Stimulated activated CD8-positive, alpha-beta memory T cell treated with anti-CD3 and anti-CD28 coated beads, Interleukin-4, amount 100 ng/mL, for 24 hours (primary cell): ENCODE data around the gene LCOR.
A peak's percentile ranks its signal among the peaks of the same experiment; 100 is the strongest.
"Not testable (repeated sequence)": the region's sequence is repeated elsewhere in the genome, so short reads cannot be mapped to it uniquely, and the experiment has no call there.

Experiments
- DNase-seq: peaks from one replicate; pipeline ENCODE4 v3.0.0-alpha.2; 2020; ENCODE audit warnings: low read depth

LCOR gene

GRCh38 chr10:97013983-97014382, 181.9 kb downstream of the LCOR start:
- no peak for DNase-seq

GRCh38 chr10:97015240-97015639, 183.1 kb downstream of the LCOR start:
- no peak for DNase-seq

GRCh38 chr10:97016728-97017473, 184.8 kb downstream of the LCOR start:
- DNase-seq, result no peak

GRCh38 chr10:97017474-97017903, 185.4 kb downstream of the LCOR start:
- DNase-seq, result no peak

DNA sequence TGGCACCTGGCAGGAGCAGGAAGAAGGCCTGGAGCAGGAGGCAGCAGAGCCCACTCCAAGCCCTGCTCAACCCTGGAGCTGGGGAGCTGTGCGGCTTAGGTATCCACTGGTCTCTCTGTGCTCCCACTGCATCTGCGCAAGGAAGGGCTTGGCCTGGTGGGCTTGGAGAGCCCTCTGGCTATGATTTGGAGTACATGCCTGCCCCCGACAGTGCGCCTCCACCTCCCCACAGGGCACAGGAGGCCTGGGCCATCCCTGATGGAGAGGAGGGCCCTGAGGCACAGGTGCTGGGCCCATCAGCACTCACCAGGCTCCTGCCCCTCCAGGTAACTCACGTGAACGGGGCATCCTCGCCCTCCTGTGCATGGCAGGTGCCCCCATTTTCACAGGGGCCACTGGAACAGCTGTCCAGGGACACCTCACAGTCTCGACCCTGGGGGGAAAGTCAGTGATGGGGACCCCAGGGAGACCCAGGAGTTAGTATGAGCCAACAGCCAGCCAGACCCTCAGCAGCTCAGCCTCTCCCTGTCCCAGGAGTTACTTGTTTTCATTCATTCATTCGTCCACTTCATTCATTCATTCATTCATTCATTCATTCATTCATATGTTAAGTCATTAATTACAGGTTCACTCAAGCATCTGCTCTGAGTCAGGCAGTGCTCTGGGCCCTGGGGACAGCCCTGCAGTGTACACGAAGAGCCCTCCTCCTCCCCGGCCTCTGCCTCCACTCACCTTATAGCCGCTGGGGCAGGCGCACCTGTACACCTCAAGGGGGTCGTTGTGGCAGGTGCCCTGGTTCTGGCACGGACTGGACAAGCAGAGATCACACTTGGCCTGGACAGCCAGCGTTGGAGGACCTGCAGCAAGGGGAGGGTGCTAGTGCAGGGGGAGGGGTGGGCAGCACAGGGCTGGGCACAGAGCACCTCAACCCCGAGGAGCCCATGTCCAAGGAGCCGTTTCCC, 186.4 kb downstream of the LCOR start:
- DNase-seq, result no peak

- DNase-seq, result no peak
These were observed 187.2 kb downstream of the LCOR start for GRCh38 chr10:97019213-97019844.

- DNase-seq, result no peak
These were observed 188.6 kb downstream of the LCOR start for GRCh38 chr10:97020452-97021400.

DNA sequence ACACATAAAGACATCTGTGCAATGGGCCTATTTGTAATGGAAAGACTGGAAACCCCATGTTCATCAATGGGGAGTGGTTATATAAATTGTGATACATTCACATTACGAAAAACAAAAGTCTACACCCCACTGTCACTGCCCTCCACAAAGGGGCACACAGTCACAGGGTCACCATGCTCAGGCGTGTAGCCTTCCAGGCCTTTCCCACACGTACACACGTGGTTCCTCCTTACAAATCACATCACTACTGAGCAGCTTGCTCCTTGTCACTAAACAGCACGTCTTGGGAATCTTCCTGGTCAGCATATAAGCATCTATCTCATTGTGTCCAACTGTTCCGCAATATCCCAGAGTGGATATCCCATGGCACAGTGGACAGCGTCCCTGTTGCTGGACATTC, 190.5 kb downstream of the LCOR start:
- no peak for DNase-seq

- no peak for DNase-seq
These were observed 191.5 kb downstream of the LCOR start for GRCh38 chr10:97023401-97024167.

DNA sequence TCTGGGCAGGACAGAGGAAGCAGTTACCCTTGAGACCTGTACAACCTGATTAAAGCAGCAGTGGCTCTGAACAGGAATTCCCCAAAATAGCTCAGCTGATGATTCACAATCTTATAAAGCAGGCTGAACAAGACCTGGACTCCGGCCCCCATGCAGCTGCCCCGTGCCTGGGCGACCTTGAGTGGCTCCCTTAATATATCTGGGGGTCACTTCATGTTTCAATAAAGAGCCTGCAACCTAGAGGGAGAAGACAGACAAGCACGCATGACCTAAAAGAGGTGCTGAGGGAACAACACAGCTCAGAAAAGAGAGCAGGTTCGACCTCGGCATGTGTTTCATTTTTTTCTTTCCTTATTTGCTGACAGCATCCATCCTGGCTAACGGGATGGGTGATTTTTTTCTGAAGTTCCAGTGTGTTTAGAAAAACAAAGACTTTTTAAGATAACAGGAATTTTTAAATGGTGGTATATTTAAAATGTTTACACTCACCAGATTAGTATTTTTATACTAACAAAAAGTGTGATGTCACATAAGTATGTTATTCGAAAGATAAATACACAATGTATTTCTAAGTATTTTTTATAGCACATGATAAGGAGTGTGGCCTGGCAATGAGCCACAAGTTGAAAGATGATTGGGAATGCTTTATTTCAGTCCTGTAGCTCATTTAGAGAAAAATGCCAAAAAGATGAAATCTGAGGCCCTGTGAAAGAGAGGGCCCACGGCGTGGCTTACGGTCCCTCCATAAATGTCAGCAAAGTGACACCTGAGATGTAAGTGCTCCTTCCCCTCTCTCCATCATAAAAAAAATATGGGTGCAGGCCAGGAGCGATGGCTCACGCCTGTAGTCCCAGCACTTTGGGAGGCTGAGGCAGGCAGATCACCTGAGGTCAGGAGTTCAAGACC, 192.3 kb downstream of the LCOR start:
- DNase-seq, result no peak

DNA sequence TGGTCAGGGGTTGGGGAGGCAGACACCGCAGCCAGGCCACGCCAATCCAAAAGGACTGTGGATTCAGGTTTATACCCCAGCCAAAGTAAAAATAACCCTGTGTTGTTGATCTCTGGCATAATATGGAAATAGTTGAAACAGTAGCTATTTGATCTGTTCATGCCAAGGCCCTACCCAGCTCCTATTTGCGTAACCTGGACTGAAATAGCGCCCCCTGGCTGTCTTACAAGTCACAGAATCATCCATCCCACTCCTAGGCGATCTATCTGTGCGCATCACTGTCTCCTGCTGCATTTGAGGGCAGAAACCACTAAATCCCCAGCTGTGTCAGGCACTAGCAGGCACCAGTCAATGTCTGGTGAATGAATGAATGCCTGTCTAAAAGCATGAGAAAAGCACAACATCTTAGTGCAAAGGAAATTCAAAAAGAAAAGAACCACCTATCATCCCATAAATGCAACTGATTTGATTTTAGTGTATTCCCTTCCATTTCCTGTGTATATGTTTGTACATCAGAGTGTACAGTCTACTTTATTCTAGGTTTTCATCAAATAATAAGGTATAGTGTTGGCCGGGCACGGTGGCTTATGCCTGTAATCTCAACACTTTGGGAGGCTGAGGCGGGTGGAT, 193.6 kb downstream of the LCOR start:
- DNase-seq, result peak; percentile 36

- no peak for DNase-seq
These were observed 196.2 kb downstream of the LCOR start for GRCh38 chr10:97028126-97028831.

GRCh38 chr10:97028832-97029178, 196.7 kb downstream of the LCOR start:
- no peak for DNase-seq

GRCh38 chr10:97029271-97029670, 197.2 kb downstream of the LCOR start:
- no peak for DNase-seq

DNA sequence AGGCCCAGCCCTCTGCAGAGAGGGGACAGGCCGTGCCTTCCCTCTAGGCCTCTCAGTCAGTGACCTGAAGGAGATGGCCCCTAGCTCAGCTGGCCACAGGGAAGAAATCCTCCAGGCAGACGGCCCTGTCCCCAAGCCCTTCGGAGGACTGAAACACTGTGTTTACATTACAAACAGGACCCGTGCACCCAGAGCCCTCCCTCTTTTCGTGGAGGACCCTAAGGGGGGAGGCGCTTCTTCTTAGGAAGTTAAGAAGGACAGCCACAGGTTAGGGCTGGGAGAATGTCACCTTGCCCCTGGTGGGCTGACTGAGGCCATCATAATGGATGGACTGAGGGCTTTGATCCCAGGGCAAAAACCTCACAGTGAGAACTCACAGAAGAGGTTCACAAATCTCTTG, 198.8 kb downstream of the LCOR start:
- DNase-seq, result no peak

DNA sequence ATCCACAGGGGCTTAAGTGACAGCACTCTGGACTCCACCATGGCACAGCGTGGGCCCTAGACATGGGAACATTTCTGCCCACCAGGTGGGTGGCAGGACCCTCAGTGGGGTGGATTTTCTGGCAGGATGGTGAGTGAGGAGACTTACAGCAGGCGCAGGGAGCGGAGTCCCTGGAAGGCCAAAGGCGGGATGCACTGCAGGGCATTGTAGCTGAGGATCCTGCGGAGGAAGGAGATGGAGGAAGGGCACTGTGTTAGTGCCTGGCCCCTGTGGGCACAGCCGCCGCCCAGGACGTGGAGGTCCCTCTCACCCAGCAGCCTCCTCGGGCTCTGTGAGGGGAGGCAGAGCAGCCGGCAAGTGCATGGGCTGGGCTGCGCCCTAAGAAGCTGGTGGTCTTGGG, 199.4 kb downstream of the LCOR start:
- no peak for DNase-seq

GRCh38 chr10:97032624-97033023, 200.5 kb downstream of the LCOR start:
- no peak for DNase-seq

DNA sequence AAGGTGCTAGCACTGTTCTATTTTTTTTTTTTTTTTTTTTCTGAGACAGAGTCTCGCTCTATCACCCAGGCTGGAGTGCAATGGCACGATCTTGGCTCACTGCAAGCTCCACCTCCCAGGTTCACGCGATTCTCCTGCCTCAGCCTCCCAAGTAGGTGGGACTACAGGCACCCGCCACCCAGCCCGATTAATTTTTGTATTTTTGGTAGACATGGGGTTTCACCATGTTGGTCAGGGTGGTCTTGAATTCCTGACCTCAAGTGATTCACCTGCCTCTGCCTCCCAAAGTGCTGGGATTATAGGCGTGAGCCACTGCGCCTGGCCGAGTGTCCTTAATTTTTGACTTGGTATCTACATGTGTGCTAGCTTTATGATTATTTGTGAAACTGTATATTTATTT, 201.7 kb downstream of the LCOR start:
- not testable (repeated sequence) for DNase-seq

DNA sequence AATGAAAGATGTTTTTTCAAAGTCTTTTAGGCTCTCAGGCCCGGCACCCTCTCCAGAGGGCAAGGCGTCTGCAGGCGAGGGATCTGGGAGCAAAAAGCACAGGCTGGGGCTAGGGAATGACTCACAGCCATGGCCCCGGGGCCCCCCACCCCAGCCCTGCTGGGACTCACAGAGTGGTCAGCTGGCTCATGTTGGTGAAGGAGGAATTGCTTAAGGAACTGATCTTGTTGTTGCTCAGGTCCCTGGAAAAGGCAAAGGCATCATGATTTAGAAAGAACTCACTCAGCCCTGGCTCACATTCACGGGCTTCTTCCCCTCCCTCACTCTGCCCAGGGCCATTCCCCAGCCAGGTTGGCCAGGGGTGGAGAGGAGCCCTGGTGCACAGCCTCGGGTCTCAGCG, 202.2 kb downstream of the LCOR start:
- DNase-seq, result no peak
